ENCODE measurements around the gene MICU2.

Gene MICU2

GRCh38 chr13:21603531-21604448, at the start of gene MICU2:
TSS of gene MICU2 (minus strand) at chr13:21604170. CDS start at chr13:21604148, 22 bp downstream.
- Histone ChIP-seq H3K4me3 (ENCODE audit: low read depth, low read length) (peak within 1 kb of the TSS; percentile 84), H3K27ac (peak within 1 kb of the TSS; percentile 95), H3K36me3 (replicated peaks) (no peaks in the 10 kb centered on the region), H3K27me3 (replicated peaks) (no peaks in the 10 kb centered on the region)
- peak; percentile 88 for DNase-seq
- no peak for TF ChIP-seq CTCF (IDR thresholded peaks at IDR 0.05; ENCODE audit: low read depth, low read length, missing control alignments)
- in situ Hi-C loops (cut with HindIII; ENCODE audit: low pct_ligation_motif_present, low sequenced_read_pairs): no loop called here

GRCh38 chr13:21641629-21642028, 37.7 kb upstream of the MICU2 start:
- no peak for TF ChIP-seq CTCF (IDR thresholded peaks at IDR 0.05; ENCODE audit: low read depth, low read length, missing control alignments)
- in situ Hi-C loops (cut with HindIII; ENCODE audit: low pct_ligation_motif_present, low sequenced_read_pairs): no loop called here
- no peaks in the 10 kb centered on the region for H3K27me3 ChIP-seq (replicated peaks)
- DNase-seq: no peak
- H3K36me3 ChIP-seq (replicated peaks): no peaks in the 10 kb centered on the region
- no peak overlapping the region for H3K4me3 ChIP-seq (ENCODE audit: low read depth, low read length)
- H3K27ac ChIP-seq: no peak overlapping the region

GRCh38 chr13:21639561-21639960, 35.6 kb upstream of the MICU2 start:
- H3K27me3 ChIP-seq (replicated peaks): no peaks in the 10 kb centered on the region
- in situ Hi-C loops (cut with HindIII; ENCODE audit: low pct_ligation_motif_present, low sequenced_read_pairs): no loop called here
- no peak overlapping the region for H3K27ac ChIP-seq
- no peak for DNase-seq
- no peak for TF ChIP-seq CTCF (IDR thresholded peaks at IDR 0.05; ENCODE audit: low read depth, low read length, missing control alignments)
- H3K4me3 ChIP-seq (ENCODE audit: low read depth, low read length): no peak overlapping the region
- no peaks in the 10 kb centered on the region for H3K36me3 ChIP-seq (replicated peaks)

GRCh38 chr13:21638319-21639282, 34.6 kb upstream of the MICU2 start:
- no peak overlapping the region for H3K27ac ChIP-seq
- H3K27me3 ChIP-seq (replicated peaks): no peaks in the 10 kb centered on the region
- in situ Hi-C loops (cut with HindIII; ENCODE audit: low pct_ligation_motif_present, low sequenced_read_pairs): no loop called here
- no peak for DNase-seq
- TF ChIP-seq CTCF (IDR thresholded peaks at IDR 0.05; ENCODE audit: low read depth, low read length, missing control alignments): peak; percentile 59
- no peaks in the 10 kb centered on the region for H3K36me3 ChIP-seq (replicated peaks)
- H3K4me3 ChIP-seq (ENCODE audit: low read depth, low read length): no peak overlapping the region

- no peaks in the 10 kb centered on the region for H3K36me3 ChIP-seq (replicated peaks)
- in situ Hi-C loops (cut with HindIII; ENCODE audit: low pct_ligation_motif_present, low sequenced_read_pairs): no loop called here
- H3K27ac ChIP-seq: no peak overlapping the region
- no peaks in the 10 kb centered on the region for H3K27me3 ChIP-seq (replicated peaks)
- H3K4me3 ChIP-seq (ENCODE audit: low read depth, low read length): no peak overlapping the region
- DNase-seq: peak; percentile 18
- no peak for TF ChIP-seq CTCF (IDR thresholded peaks at IDR 0.05; ENCODE audit: low read depth, low read length, missing control alignments)
Observed at GRCh38 chr13:21637296-21637695, 33.3 kb upstream of the MICU2 start.

Data from brain microvascular endothelial cell (primary cell).